GM19467 (cell line): ENCODE data around the gene MC5R.

Source experiments
- ATAC-seq: cut with Tn5 transposase; IDR thresholded peaks from one replicate; pipeline ENCODE4 v1.9.1; 2021; ENCODE audit warnings: mild to moderate bottlenecking, moderate library complexity; ENCODE audit not compliant: unreplicated experiment

Gene MC5R

DNA sequence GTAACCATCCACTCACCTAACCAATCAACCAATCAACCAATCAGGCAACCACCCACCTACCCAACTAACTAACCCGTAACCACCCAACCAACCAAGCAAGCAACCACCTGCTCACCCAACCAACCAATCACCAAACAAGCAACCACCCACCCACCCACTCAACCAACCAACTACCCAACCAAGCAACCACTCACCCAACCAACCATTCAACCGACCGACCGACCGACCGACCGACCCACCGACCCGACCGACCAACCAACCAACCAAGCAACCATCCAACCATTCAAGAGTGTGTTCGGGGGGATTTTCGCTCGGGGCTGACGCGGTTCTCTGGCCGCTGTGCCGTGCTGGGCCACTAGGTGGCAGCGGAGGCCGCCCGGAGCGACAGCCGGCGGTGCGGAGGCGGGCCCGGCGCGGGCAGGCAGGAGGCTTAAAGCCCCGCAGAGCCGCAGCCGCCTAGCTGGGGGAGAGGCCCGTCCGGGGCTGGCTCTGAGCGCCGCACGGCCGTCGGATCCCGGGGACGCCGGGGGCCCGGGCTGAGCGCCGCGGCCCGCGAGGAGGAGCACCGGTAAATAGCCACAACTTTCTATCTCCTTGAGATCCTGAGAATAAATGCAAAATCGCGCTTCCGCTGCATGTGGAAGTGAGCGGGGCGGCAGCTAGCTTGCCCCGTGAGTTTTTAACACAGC lies at the start of gene MC5R:
Gene MC5R (plus strand): TSS at position 443 of the 689 bp plus-strand sequence. CDS start 1,617 bp downstream, outside the sequence.
- peak; percentile 90 for ATAC-seq

DNA sequence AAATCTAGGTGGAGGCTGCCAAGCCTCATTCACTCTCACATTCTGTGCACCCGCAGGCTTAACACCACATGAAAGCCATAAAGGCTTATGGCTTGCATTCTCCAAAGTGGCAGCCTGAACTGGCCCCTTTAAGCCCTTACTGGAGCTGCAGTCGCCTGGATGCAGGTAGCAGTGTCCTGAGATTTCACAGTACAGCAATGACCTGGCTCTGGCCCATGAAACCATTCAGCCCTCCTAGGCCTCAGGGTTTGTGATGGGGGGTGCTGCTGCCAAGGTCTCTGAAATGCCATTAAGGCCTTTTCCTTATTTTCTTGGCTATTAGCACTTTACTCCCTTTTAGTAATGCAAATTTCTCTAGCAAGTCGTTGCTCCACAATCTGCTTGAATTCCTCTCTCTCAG lies 48.9 kb upstream of the MC5R start:
- no peak for ATAC-seq

DNA sequence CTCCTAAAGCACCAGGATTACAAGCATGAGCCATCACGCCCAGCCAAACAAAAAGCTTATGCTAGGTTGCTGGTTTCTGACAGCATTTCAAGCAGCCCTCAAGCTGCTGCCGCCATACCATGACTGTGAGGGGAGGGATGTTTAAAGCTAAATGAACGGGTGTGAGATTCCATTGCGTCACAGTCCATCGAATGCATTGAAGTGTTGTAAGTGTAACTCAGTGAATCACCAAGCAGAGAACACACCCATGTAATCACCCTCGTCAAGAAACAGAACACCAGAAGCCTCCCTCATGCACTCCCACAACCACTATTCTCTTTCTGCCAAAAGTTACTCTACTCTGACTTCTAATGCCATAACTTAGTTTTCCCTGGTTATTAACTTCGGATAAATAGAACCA lies 32.8 kb upstream of the MC5R start:
- no peak for ATAC-seq

DNA sequence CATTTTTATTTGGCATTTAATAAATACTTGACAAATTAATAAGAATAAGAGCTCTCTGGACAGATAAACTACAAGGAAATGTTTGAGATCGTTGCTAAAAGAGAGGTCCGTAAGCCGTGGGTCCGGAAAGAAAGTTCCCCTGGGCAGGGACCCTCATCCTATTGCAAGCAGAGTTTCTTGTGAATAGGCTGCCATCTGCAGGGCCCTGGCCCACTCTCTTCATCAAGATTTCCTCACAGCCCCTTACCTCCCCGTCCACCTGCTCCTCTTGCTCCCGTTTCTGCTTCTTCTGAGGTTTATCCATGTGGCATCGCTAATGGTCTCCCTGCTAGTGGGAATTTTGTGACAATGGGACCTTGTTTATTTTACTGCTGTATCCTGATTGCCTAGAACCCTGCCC lies 30.1 kb upstream of the MC5R start:
- ATAC-seq: no peak

DNA sequence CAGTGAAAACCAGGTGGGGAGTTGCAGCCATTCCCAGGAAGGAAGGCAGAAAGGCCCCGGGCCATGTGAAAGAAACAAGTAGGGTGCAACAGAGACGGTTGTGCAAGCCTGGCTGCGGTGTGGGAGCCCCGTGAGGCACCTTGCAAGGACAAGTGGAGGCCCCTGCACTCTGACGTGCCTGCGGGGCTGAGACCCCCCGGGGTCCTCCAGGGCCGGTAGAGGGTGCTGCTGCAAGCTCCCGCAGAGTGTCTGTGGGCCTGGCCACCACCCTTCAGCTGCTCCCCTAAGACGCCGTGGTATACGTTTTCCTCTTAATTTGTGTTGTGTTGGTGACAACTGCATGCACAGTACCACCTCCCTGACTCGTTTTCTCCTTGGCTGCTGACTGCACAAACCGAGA lies 27.4 kb upstream of the MC5R start:
- ATAC-seq: no peak

DNA sequence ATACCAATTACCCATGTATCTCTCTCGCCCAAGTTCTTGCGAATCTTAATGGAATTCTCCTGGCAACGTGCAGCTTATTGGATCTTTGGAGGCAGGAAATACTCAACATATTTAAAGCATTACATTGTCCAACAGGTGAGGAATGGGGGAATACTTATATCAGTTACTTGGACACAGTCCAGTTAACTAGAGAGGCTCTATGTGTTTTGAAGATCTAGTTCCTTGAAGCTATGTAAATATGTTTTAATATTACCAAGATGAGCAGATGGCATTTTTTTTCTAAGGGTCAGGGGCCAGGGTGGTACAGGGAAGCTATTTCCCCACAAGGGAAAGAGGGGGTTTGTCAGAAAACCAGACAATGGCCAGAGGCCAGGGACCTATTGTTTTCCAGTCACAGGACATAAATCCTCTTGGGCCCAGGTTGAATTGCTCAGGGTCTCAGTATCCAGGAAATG lies 26.8 kb upstream of the MC5R start:
- ATAC-seq: no peak

DNA sequence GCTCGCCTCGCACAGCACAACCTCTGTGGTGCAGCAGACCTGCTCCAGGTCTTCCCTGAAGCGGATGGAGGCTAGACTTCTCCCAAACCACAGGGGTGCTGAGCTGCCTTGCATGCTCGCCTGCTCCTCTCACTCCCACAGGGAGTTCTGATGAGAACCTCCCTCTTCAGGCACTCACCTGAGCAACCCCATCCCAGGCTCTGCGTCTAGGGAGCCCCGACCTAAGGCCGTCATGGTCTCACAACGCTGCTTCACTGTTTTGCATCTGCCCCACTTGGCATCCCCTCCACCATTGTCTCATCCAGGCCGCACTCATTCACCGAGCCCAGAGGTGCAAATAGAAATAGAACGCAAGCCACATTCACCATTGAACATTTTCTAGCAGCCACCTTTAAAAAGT lies 24.6 kb upstream of the MC5R start:
- no peak for ATAC-seq

DNA sequence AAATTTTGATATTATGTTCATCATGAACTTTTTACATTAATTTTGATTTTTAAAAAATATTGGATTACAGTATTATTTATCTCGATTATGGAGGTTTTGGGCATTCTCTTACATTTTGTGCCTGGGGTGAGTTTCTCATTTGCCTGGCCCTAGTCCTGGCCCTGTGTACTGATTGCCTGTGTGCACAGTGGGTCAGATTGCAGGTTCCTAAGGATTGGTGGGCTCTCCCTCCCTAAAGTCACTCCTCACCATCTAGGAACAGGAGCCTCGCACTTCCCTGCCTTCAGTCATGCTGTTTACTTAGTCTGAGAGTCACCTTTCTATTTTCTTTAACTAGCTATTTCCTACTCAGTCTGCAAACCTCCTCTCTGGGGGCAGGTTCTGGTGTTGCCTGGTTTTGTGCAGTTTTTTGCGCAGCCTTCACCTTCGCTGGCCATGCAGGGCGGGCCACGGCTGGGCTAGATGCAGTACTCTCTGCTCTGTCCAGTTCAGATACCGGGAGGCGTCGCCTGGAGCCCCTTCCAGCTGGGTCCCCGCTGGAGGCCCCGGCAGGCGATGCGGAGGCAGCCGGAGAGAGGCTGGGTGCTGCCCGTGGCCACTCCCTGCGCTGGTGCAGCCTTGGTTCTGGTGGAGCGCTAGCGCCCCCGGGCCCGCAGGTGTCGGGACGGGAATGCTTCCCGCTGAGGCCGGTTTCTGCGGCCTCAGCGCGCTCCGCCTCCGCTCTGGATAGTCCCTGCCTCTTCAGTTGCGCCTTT lies 23.3 kb upstream of the MC5R start:
- ATAC-seq: no peak

DNA sequence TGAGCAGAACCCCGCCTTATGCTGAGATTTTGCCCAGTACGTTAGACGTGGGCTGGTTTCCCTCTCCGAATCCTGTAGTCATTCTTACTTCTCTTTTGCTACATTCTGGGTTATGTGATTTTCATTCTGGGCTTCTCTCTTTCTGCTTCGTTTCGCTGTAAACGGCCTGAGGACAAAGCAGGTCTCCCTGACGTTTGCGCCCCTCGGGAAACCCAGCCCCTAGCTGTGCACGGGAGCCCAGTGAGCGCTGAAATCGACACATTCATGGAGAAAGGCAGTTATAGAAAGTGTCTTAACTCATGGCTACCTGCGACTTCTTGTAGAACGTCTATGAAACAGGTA lies 22.7 kb upstream of the MC5R start:
- ATAC-seq: no peak

DNA sequence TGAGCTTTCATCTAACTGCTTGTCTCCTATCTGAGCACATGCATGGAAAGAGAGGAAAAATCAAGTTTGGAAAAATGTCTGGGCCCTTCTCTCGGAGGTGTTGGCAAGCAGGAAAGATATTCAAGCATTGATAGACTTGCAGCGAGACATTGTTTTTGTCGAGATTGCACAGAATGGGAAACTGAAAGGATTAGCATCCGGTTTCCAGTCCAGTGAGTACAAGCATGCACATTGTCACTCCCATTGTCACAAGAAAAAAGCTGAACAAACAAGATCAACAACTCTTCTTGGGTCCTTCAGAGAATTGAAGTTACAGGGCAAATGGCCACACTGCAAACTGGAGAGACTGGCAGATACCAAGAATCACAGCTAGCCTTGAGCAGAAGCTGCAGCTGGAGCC lies 19.6 kb upstream of the MC5R start:
- no peak for ATAC-seq

DNA sequence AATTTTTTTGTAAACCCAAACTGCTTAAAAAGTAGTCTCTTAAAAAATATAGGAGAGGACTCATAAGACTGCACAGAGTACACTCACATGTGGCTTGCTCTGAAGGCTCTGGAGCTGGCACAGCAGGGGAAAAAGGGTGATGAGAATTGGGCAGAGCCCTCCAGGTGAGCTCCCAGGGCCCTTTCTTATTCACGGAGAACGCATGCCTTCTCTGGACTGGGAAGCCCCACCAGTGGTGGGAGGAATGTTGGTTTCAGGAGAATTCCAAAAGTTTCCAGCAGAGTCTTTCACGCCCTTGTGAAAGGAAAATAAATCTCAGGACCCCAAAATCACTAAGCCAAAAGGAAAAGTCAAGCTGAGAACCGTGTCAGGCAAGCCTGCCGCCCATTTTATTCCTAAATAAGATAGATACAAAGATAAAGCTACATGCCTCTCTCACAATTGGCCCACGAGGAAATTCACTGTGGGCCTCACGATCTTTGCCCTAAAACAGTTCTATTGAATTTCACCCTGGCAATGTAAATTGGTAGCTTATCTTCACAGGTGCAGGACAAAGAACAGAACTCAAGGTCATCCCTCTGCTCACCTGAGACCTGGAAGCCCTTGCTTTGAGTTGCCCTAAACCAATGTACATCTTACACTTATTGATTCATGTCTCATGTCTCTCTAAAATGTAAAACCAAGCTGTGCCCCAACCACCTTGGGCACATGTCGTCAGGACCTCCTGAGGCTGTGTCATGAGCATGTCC lies 15.5 kb upstream of the MC5R start:
- no peak for ATAC-seq

DNA sequence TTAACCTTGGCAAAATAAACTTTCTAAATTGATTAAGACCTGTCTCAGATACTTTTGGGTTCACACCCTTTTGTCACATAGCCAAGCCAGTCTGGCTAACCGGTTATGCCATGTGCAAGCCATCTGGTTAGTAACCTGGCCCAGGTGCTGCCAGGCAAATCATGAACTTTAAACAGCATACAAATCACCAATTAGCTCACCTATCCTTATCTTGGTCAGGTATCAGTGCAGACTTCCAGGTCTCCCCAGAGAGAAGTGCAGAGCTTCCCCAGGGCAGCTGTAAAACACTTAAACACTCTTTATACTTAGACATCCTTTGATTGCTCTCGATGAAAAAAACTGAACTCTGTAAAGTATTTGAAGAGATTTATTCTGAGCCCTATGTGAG lies 14.9 kb upstream of the MC5R start:
- no peak for ATAC-seq

DNA sequence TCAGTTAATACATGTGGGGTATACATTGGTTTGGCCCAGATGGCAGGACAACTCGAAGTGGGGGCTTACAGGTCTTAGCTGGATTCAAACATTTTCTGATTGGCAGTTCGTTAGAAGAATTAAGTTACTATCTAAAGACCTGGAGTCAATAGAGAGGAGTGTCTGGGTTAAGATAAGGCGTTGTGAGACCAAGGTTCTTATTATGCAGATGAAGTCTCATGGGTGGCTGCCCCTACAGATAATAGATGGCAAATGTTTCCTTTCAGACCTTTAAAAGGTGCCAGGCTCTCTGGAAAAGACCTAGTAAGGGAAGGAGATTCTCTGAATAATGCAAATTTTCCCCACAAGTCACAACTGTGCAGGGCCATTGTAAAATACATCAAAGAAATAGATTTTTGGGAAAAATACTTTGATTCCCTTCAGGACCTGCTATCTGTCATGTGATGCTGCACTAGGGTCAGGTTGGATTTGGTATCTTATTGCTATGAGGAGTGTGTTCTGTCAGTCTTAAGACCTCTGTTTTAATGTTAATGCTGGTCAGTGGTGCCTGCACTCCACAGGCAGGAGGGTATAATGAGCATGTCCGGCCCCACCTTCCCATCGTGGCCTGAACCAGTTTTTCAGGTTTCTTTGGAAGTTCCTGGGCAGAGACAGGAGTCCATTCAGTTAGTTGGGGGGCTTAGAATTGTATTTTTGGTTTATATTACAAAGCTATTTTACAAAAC lies 14.3 kb upstream of the MC5R start:
- ATAC-seq: no peak

DNA sequence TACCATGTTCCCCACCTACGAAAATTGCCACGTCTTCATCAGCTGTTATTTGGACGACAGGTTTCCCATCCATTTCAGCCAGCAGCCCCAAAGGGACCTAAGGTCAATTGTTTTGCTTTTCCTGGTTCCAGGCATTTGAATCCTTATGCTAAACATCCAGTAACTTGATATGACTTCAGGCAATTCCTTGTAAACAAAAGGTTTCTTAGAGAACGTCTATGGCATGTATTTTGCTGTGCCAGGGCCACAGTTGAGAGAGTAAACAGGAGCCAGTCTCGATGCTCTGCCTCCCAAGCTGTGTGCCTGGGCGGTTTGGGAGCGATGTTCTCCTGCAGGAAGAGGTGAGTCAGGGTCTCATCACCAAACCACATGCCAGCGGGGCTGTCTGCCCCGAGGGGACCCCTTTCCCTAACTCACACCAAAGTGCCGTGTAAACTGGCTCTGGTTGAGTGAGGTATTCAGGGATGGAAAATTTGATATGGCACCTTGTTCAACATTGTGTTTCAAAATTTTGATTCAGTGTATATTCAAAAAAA lies 12.9 kb upstream of the MC5R start:
- no peak for ATAC-seq

DNA sequence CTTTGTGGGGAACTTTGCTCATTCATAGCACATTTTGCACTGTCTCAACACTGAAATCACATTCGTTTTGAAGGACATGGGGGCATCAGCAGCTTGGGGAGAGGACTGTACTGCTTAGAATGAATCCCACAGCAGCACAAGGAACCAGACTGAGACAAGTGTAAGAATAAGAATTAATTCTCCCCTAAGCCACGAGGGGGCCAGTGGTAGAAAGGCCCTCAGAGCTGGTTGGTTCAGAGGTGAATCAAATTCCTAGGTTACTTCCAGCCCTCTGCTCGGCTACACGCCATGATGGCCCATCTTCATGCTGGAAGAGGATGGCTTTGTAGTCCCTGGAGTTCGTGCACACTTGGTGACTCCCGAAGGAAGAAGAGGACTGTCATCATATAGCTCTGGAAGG lies 12.0 kb upstream of the MC5R start:
- peak; percentile 53 for ATAC-seq

DNA sequence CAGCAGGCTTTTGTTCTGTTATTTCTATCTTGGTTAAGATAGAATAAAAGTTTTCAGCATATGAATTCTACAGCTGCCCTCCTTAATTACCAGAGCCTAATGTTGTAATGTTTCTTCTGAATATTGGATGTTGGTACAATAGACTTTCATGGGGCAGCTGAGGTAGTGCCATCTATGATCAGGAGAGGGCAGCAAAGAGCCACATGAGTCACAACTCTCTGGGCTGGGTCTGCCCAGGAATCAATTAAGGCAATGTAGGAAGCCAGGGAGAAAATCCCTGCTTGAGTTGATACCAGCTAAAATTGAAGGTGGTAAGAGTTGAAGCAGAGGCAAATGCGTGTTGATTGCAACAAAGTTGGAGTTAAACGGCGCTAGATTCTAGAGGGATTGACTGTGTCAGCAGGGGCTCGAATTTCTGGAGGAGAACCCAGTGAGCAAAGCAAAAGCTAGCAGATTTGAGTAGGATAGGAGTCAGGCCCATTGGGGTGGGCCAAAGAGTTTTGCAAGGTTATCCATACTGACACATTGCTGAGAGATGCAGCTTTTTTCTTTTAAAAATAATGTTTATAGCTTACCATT lies 10.6 kb upstream of the MC5R start:
- ATAC-seq: peak; percentile 69

DNA sequence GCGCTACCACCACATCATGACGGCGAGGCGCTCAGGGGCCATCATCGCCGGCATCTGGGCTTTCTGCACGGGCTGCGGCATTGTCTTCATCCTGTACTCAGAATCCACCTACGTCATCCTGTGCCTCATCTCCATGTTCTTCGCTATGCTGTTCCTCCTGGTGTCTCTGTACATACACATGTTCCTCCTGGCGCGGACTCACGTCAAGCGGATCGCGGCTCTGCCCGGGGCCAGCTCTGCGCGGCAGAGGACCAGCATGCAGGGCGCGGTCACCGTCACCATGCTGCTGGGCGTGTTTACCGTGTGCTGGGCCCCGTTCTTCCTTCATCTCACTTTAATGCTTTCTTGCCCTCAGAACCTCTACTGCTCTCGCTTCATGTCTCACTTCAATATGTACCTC lies 2.3 kb downstream of the MC5R start:
- no peak for ATAC-seq

DNA sequence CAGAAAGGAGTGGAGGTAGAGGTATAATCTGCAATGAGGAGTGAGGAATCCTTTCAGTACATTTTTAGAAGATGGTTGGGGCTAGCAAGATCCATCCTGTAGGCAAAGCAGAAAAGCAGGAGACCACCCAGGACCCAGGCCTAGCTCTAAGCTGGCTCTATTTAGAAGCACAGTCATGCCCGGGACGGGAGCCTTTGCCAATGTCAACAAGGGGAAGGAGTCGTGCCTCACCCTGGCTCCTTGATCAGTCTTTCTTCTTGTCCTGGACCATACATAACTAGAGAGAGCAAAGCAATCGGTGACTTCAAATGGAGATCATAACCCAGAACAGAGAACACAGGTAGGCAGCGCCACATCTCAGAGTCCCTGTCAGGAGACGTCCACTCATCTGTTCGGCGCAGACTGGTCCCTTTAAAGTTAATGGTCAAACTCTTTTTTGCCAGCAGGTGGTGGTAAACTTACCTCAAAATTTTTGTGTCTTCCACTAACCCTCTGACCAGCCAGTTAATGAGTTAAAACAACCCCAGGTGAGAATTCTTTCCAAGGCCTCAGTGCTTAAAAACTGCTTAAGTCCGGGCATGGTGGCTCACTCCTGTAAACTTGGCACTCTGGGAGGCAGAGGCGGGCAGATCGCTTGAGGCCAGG lies 8.0 kb downstream of the MC5R start:
- no peak for ATAC-seq

DNA sequence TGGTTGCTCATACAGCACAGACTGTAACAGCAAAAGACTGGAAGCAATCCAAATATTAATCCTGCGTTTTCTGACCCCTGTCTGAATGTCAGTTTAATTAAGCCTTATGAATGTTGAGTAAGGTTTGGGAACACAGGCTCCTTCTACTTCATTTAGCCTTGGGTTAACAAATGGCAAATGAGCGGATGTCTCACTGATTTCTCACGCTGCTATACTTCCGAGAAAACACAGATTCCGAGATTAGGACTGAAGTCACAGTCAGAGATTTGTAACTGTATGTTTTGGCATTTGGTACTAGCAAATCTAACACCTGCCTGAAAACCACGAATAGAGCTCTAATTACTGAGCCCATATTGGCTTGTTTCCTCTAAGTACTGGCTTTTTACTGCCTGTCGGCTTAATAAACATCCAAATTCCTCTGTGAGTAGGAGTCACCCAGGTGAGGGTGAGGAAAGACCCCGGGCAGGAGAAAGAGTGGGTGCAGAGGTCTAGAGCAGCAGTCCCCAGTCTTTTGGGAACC lies 10.6 kb downstream of the MC5R start:
- ATAC-seq: no peak

DNA sequence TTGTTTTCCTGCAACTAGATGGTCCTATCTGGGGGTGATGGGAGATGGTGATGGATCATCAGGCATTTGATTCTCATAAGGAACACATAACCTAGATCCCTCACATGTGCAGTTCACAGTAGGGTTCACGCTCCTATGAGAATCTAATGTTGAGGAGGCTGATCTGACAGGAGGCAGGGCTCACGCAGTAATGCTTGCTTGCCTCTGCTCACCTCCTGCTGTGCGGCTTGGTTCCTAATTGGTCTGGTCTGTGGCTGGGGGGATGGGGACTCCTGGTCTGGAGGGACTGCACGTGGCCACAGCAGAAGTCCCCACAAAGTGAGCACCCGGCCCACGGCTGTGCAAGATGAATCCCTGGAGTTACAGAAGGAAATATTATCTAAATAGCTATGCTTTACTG lies 11.3 kb downstream of the MC5R start:
- no peak for ATAC-seq
